ENCODE data around the gene FAM24A.
A peak's percentile ranks its signal among the peaks of the same experiment; 100 is the strongest.

The FAM24A gene

DNA sequence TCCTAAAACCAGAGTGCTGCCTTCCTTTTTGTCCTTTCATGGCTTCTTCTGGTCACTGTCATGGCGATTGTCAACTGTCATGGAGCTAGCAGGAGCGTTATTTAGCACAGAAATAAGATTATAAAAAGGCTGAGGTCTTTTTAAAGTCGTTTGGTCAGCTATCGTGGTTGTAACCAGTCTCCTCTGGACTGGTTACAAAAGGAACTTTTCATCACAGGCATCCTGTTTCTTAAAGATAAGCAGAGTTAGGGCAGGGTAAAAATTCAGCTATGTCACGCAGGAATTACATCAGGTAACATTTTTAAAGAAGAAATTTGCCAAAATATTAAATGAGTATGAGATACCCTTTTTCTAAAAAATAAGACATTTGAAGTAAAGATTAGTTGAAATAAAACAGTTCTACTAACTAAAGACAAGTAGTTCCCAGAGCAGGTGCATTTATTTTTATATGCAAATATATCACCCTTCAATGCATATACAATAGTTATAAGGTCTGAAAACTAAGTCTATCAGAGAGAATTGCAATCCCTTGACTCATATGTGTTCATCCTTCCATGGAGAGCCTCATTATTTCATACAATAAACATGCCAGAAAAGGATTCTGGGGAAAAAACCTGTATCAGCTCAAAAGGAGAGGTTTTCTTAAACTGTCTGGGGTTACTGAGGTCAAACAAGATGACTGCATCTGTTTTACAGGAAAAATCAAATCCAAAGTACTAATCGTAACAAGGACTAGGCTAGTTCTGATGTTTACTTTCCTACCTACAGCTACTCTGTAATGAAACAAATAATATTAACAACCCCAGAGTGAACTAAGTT, 20.9 kb downstream of the FAM24A start:
- DNase-seq (ENCODE audit: low read depth in 2 of 2), result no peak

DNA sequence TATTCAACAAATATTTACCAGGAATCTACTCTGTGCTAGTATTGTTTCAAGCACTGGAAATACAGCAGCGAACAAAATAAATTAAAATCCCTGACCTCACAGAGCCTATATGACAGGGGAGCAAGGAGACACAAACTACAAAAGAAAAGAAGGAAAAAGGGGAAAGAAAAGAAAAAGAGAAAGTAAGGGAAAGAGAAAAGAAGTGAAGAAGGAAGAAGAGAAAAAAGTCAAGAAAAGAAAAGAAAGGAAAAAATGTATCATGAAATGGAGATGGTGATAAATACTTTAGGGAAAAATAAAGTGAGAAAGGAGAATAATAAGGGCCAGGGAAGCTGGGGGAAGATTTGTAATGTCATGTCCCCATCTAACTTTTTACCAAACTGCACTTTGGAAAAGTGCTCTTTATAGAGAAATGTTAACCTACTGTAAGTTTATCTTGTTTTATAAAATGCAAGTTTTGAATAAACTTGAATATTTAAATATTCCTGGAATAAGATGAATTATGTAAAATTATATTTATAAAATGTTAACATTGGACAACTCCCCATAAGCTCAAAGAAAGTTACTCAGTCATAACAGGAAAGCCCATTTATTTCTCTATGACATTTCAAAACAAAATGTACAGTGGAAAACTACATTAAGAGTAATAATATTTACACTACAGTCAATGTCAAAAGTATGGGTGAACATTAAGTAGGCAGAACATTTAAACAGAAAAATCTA, 28.9 kb downstream of the FAM24A start:
- DNase-seq (ENCODE audit: low read depth in 2 of 2), result no peak

DNA sequence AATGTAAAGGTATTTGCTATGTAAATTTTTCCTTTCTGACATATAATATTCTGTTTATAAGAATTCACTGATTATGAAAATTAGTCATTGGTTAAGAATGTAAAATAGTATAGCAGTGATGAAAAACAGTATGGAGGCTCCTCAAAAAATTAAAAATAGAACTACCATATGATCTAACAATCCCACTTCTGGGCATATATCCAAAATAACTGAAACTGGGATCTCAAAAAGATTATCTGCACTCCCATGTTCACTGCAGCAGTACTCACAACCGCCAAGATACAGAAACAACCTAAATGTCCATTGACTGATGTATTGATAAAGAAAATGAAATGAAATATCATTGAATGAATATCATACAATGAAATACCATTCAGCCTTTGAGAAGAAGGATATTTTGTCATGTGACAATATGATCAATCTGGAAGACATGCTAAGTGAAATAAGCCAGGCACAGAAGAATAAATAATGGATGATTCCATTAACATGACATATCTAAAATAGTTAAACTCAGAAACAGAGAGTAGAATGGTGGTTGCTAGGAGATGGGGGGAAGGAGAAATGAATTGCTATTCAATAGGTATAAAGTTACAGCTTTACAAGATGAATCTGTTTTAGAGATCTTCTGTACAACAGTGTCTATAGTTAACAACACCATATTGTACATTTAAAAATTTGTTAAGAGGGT, 29.6 kb downstream of the FAM24A start:
- no peak for DNase-seq (ENCODE audit: low read depth in 2 of 2)

DNA sequence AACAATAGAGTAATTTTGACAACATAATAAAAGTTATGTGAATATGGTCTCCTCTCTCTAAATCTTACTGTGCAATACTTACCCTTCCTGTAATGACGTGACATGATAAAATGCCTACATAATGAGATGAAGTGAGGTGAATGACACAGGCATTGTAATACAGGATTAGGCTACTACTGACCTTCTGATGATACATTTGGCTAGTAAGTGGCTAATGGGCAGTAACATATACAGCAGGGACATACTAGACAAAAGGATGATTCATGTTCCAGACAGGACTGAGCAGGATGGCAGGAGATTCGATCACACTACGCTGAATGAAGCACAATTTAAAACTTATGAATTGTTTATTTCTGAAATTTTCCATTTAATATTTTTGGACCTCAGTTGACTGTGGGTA, 38.9 kb downstream of the FAM24A start:
- DNase-seq (ENCODE audit: low read depth in 2 of 2), result no peak

DNA sequence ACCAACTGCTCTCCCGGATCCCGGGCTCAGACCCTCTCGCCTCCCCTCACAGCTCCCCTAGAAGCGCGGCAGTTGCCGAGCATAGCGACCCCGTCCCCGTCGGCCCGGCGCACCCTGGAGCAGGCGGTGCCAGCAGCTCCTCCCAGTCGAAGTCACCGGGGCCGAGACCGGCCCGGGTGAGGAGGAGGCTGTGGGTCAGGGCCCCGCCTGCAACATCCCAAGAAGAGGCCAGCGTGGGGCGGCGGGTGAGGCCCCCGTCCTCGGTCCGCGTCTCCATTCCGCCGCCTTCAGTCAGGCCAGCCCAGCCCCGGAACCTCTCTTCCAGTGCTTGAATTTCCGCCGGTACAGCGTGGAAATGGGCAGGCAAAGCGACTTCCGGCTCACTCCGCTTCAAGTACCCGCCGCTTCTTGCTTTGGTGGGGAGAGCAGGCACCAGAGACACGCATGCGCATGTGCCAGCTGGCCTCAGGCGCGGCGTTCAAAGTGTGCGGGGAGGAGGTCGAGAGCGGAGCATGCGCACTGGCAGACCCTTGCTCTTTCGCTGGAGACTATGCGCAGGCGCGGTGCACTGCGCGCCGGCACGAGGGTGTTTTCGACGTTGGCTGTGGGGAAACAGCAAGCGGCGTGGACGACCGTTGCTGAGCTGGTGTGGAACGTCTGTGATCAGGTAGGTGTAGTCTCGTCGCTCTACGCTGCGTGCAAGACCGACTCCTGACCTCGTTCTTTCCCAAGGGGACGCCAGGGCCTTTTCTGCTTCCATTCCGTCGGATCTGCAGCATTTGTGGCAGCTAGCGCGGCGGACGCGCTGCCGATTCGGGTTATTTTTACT, 43.7 kb downstream of the FAM24A start, which contains the start of gene C10orf88:
TSS of gene C10orf88 (minus strand) at position 326 of the 829 bp plus-strand sequence. CDS start at position 277, 49 bp downstream.
- DNase-seq (ENCODE audit: low read depth in 2 of 2), result peak; percentile 95 to 98

DNA sequence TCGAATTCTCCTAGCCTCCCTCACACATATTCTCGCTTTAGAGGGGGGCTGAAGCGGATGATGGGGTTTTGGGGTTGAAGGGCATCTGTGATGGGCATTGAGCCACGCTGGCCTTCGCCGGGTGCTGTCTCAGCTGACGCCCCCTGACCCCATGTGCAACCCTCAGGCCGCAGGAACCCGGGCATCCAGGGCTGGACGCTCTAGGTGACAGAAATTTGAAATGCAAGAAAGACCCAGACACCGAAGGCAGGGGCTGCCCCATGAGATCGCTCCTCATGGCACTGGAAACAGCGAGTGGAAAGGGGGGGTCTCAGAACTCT, 44.3 kb downstream of the FAM24A start:
- no peak for DNase-seq (ENCODE audit: low read depth in 2 of 2)

DNA sequence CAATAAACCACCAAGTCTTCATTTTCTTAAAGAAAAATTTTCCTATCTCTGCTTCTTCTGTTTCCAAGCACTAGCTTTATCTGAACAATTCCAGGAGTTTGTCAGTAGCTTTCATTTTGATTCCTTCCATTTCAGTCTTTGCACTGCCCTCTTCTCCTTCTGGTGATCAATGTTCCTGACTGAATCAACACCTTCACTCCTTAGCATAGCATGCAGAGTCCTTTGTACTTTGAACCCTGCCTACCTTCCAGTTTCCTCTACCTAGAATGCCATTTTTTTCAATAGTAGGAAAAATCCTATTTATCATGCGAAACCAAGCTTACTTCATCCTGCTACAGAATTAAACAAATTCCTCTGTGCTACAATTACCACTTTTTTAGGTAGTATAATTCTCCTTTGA, 45.5 kb downstream of the FAM24A start:
- no peak for DNase-seq (ENCODE audit: low read depth in 2 of 2)

DNA sequence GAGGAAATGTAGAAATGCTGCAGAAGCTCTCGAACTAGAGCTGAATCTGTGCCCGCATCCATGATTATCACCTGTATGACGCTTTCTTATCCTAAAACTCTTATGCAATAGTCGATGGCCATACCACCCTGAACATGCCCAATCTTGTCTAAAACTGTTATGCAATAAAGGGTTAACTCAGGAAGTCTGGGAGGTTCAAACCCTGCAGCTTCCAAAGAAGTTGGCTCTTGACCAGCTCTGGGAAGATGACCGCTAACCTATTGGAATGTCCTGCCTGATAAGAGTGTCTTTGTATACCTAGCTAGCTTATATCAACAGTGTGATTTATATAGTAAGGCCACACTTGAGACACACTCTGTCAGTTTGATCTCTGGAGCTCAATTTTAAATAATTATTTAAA, 47.1 kb downstream of the FAM24A start:
- no peak for DNase-seq (ENCODE audit: low read depth in 2 of 2)

DNA sequence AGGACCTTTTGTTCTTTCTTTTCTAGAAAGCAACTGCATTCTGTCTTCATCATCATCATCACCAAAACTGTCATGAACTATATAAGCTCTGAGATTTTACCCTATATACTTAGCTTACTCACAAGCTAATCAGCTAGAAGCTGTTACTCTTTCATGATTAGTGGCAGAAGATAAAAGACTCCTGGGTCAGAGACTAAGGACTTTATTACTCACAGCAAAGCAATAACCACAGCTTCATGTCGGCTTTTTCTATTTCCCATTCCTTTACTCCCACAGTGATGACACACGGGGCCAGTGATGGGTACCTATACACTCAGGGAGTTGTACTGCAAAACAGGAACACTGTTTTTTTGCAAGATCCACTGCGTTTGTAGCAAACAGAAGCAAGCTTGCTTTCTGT, 52.0 kb downstream of the FAM24A start:
- no peak for DNase-seq (ENCODE audit: low read depth in 2 of 2)

All from activated CD8-positive, alpha-beta memory T cell treated with anti-CD3 and anti-CD28 coated beads for 4 hours (primary cell).